ENCODE results near the gene RSAD1. TPM values are rescaled to one million over a fixed set of nuclear protein-coding genes. Genes with fewer than 3 reads are reported as not detected.

The RSAD1 gene
- total RNA-seq, 1 experiment from 2014 or later: 23.2 TPM

GRCh38 chr17:50458270-50458669 lies 20.4 kb upstream of the RSAD1 start:
- DNase-seq (ENCODE audit: low read depth): no peak

- DNase-seq (ENCODE audit: low read depth): no peak
Measured at GRCh38 chr17:50458701-50459676, 19.7 kb upstream of the RSAD1 start.

GRCh38 chr17:50459756-50460155 lies 18.9 kb upstream of the RSAD1 start:
- DNase-seq (ENCODE audit: low read depth): no peak

DNA sequence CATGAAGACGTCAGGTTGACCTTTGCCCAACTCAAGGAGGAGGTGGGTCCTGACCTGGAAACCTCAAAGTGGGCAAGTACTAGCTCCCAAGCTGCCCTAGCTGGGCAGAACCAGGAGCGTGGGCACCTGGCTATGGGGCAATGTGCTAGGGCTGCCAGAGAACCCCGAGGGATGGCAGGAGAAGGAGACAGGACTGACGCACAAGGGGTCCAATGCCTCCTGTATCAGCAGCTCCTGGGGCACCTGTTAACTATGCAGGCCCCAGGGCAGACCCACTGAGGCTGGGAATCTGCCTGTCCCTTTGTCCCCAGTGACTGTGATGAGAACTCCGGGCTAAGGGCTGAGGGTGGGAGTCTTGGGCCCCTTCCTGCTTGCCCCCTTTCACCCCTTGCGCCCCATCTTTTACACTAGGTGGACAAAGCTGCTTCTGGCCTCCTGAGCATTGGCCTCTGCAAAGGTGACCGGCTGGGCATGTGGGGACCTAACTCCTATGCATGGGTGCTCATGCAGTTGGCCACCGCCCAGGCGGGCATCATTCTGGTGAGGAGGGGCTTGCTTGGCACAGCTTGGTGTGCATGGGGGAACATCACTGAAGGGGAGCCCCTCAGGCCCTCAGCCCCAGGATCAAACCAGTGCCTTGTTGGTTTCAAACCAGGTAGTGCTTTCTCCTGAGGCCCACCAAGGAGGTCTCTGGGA lies 17.7 kb upstream of the RSAD1 start:
- DNase-seq (ENCODE audit: low read depth): no peak

- no peak for DNase-seq (ENCODE audit: low read depth)
Measured at GRCh38 chr17:50461550-50462132, 17.0 kb upstream of the RSAD1 start.

DNA sequence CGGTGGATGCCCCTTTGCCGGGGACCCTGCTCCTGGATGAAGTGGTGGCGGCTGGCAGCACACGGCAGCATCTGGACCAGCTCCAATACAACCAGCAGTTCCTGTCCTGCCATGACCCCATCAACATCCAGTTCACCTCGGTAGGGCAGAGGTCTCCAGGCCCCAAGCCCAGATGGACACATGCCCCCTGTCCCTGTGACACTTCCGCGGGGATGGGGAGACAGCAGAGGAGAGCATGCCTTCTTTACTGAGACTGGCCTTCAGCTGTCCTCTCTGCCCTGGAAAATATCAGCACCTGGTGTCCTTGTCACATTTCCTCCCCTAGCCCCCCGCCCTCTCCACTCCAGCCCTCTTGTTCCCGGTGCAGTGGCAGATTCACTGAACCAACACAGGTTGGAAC lies 16.2 kb upstream of the RSAD1 start:
- DNase-seq (ENCODE audit: low read depth): no peak

DNA sequence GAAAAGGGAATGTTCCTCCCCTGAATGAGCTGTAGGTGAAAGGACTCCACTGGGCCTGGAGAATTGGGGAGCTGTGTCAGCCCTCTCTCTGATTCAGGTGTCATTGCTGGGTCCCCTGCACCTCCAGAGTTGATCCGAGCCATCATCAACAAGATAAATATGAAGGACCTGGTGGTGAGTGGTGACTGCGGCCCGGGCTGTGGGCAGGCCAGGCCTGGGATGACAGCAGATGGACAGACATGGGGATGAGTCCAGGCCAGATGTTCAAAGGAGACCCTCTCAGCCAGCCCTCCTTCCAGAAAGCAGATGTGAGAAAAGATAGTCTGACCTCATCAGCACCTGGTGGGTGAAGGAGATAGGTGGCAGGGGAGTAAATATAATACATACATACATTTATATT lies 14.5 kb upstream of the RSAD1 start:
- DNase-seq (ENCODE audit: low read depth): no peak

DNA sequence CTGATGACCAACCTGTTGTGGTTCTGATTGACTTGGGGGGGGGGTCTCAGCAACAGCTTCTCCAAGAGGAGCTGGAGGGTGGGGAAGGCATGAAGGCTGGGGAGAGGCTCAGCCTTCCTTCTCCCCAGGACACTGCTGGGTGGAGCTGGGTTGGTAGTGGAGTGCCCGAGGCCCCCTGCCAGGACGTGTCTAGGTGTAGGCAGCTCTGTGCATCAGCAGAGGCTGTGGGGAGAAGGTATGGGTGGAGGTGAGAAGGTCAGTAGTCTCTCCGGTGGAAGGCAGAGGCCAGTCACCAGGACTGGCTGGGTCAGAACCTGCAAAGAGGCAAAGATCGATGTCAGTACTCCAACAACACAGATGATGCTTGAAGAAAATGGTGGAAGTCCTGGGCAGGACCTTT lies 13.9 kb upstream of the RSAD1 start:
- no peak for DNase-seq (ENCODE audit: low read depth)

DNA sequence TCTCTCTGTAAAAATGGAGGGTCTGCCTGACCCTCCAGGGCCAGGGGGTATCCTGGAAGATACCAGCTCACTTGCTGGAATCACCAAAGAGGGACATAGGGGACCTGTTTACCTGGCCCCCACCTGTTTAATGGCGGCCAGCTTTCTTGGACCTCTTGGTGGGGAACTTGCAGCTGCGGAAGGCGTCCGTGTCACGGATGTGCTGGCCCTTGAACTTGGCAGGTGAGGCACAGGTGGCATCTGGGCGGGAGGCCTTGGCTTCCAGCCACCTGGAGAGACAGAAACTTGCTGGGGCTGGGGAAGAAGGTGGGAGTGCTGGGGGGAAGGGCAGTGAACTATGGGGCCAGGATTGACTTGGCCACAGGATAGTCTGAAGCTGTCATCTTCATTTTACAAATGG lies 13.5 kb upstream of the RSAD1 start:
- DNase-seq (ENCODE audit: low read depth): no peak

DNA sequence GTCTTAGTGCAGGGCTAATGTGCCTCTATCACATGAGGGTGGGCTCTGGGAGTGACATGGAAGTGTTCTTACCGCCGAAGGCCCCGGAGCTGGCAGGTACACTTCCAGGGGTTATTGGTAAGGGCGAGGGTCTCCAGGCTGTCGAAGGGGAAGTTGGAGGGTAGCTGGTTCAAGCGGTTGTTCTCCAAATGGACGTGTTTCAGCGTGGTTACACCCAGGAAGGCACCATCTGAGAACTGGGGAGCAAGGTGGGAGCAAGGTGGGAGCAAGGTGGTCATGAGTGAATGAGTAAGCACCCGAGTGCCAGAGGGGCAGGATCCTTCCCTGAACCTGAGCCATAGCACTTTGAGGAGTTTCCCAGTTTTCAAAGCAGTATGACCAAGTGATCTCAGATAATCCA lies 13.0 kb upstream of the RSAD1 start:
- no peak for DNase-seq (ENCODE audit: low read depth)

GRCh38 chr17:50466371-50467113 lies 12.1 kb upstream of the RSAD1 start:
- DNase-seq (ENCODE audit: low read depth): no peak

DNA sequence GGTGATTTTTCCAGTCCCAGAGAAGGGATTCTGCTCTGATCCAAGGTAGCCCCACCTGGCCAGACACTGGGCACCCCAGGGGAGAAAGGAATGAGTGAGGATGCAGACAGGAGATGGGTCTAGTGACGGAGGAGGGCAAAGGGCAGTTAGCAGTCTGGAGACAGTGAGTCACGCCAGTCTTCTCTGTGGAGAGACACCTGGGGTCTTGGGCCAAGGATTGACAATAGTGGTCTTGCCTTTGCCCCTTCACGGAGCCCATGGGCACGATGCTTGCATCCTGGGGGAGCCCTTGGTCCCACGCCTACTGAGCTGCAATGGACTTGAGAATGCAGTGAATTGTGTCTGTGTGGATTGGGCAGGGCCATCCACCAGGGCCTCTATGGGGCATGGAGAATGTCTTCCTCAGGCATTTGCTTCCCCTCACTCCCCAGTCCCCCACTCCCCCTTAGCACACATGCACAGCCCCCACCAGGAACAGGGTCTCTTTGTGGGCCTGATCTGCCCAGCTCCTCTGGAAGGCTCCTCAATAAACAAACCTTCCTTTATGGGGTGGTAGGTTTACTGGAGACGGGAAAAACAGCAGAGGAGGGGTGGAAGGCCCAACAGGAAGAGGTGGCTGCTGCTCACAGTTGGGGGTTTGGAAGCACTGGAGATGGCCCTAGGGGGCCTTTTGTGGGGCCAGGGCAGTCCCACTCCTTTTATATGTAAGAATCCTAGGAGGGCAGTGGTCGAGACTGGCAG lies 11.4 kb upstream of the RSAD1 start:
- DNase-seq (ENCODE audit: low read depth): no peak

GRCh38 chr17:50467855-50468303 lies 10.8 kb upstream of the RSAD1 start:
- DNase-seq (ENCODE audit: low read depth): no peak

DNA sequence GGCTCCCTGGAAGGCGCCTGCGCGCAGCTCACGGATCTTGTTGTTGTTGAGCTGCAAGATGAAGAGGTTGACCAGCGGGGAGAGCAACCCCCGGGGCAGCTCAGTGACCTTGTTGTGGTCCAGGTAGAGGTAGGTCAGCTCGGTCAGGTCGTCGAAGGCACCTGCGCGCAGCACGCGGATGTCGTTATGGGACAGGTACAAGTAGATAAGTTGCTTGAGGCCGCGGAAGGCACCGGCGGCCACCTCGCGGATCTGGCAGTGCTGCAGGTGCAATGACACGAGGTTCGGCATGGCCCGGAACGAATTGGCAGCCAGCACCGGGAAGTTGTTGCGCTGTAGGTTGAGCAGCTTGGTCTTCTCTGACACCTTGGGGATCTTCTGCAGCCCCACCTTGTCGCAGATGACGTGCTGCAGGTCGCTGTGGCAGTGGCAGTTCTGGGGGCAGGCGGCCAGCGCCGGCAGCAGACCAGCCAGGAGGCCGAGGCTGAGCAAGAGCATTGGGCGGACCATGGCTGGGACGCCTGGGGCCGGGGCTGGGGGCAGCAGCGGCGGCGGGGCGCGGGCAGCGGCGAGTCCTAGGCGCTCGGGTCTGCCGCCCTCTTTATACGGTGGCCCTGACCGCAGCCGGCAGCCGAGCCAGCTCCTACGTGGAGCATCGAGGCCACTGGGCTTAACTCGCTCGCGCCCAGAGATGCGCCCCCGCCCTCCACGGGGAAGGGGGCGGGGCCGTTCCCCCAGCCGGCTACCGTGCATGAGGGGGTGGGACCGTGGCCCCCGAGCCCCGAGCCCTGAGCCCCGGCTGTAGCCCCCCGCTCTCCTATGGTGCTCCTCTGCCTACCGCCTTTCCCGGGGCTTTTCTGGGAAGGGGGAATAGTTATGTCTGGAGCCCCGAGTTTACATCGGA lies 10.1 kb upstream of the RSAD1 start, which contains the start of gene CHAD:
Gene CHAD, minus strand, starts transcription at position 577 of the 904 bp plus-strand sequence. Its CDS starts 67 bp downstream, at position 510.
- DNase-seq (ENCODE audit: low read depth): no peak

DNA sequence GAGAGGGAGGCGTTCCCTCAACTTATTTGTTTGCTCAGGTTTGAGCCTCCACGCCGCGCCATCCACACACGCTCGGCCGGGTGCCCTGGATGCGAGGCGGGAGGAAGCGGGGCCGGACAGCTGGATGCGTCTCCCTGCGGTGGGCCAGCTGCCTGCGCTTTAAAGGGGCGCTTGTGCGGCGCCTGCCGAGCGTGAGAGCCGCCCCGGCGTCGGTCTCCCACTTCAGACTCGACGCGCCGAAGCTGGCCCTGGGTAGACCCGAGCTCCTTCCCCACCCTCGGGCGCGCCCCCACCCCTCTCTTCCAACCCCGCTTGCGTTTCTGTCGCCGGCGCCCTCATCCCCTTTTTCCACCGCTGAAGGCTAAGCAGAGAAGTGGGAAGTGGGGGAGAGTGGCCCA lies 9.5 kb upstream of the RSAD1 start:
- no peak for DNase-seq (ENCODE audit: low read depth)

DNA sequence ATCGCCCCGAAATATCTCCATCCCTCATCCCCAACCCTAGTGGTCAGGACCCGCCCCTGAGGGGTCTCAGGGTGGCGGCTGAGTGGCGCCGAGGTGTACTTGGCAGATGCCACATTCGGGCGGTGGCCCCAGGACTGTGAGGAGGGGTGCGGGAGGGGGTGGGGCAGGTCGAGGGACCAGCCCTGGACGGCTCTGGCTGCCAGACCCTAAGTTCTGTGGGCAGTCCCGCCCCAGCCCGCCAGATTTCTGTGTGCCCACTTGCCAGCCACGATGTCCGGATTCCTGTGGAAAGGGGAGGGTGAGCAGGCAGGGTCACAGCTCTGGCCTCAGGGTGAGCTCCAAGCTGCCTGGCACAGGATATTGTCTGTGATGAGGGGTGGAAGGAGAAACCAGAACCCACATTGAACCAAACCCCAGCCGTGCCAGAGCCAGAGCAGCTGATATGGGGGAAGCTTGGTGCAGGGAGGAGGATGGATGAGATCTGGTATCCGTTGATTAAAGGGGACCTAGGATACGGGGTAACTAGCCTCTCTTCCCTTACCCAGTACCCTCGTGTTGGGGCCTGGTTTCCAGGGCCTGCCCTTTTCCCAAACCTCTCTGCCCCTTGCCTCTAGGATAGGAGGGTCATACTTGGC lies 8.9 kb upstream of the RSAD1 start:
- DNase-seq (ENCODE audit: low read depth): no peak

- DNase-seq (ENCODE audit: low read depth): no peak
Measured at GRCh38 chr17:50470426-50470825, 8.2 kb upstream of the RSAD1 start.

GRCh38 chr17:50471009-50471905 lies 7.4 kb upstream of the RSAD1 start:
- no peak for DNase-seq (ENCODE audit: low read depth)

All from LHCN-M2 (cell line).